Testis (tissue), 3 donors: ENCODE results near the gene TRMU. TPM values are rescaled to one million over a fixed set of nuclear protein-coding genes. Genes with fewer than 3 reads are reported as not detected.

ENCODE experiments used
- DNase-seq: peaks from one replicate; pipeline ENCODE4 v3.0.0-alpha.2; 2019
- H3K27ac ChIP-seq, 2 donors: fragments of 200-600 bp; sonication (generic); one replicate each; pipeline ENCODE4 v1.5.1; 2019
- H3K27me3 ChIP-seq: fragments of 200-600 bp; sonication (generic); one replicate; pipeline ENCODE4 v1.5.1; 2019
- H3K36me3 ChIP-seq: fragments of 200-600 bp; sonication (generic); one replicate; pipeline ENCODE4 v1.5.1; 2017; ENCODE audit warnings: low read depth; ENCODE audit errors: missing control alignments
- H3K4me1 ChIP-seq: fragments of 200-600 bp; sonication (generic); one replicate; pipeline ENCODE4 v1.5.1; 2019
- H3K4me3 ChIP-seq, 2 donors: fragments of 200-600 bp; sonication (generic); one replicate each; pipeline ENCODE4 v1.5.1; 2017 to 2019
- H3K9me3 ChIP-seq: fragments of 200-600 bp; sonication (generic); one replicate; pipeline ENCODE4 v1.5.1; 2017
- CTCF ChIP-seq, 3 experiments: fragments of 450-650 bp in 2 of 3; fragments of 200-600 bp in 1 of 3; sonication (generic) in 1 of 3; IDR thresholded peaks; one replicate each; pipeline ENCODE4 v1.5.1; 2016 to 2019; ENCODE audit warnings: antibody characterized with exemption in 3 of 3, mild to moderate bottlenecking in 2 of 3, moderate library complexity in 1 of 3
- POLR2A ChIP-seq: fragments of 450-650 bp; IDR thresholded peaks from one replicate; pipeline ENCODE4 v1.6.1; 2017; ENCODE audit warnings: antibody characterized with exemption, mild to moderate bottlenecking, moderate library complexity
- WGBS, 2 donors: methylation state at CpG; one replicate each; pipeline ENCODE4 v1.1.5; 2018; 5-methylcytosine and 5-hydroxymethylcytosine counted together
- intact Hi-C: fragments of 100-400 bp; cut with DNase I; formaldehyde crosslinking; loops from one replicate; pipeline ENCODE4 v1.15.1; 2023; ENCODE audit warnings: low total_unique reads
- polyA plus RNA-seq: library from polyadenylated mRNA; stranded (reverse); fragments of 350-450 nt; fragmentation: Illumina TruSeq; extraction: RNeasy Lipid Tissue Mini Kit (QIAGEN cat#74804); gene quantifications from one replicate; pipeline ENCODE4 v1.2.3, GENCODE V29; 2014; ENCODE audit warnings: low read depth, low replicate concordance; ENCODE audit not compliant: insufficient read depth
- total RNA-seq, 2 donors: library from RNA; depleted of rRNA; stranded (reverse); fragments of >200 nt; gene quantifications; one replicate each; pipeline ENCODE4 v1.2.3, GENCODE V29; 2016

Gene TRMU
- total and polyA plus RNA-seq, 3 donors from 2014 or later: 24.8 to 63.5 (median 57.3) TPM

GRCh38 chr22:46290843-46291785 is 44.4 kb upstream of the TRMU start:
- no peak for DNase-seq
- peaks cover 5% of the 10 kb centered on the region for H3K4me1 ChIP-seq
- H3K36me3 ChIP-seq: no peaks in the 10 kb centered on the region
- WGBS, 2 donors: 90 to 99% methylated on average over 13 to 23 of the region's 23 CpGs
- no peak overlapping the region for H3K27ac ChIP-seq
- intact Hi-C loops: no loop called here
- H3K9me3 ChIP-seq: no peaks in the 10 kb centered on the region
- H3K4me3 ChIP-seq: no peak overlapping the region
- no peaks in the 10 kb centered on the region for H3K27me3 ChIP-seq
- TF ChIP-seq POLR2A: no peak
- no peak for TF ChIP-seq CTCF (IDR thresholded peaks at IDR 0.05)

- no peak for DNase-seq
- H3K27ac ChIP-seq: no peak overlapping the region
- H3K36me3 ChIP-seq: no peaks in the 10 kb centered on the region
- H3K4me3 ChIP-seq: no peak overlapping the region
- peaks cover 11% of the 10 kb centered on the region for H3K4me1 ChIP-seq
- H3K27me3 ChIP-seq: no peaks in the 10 kb centered on the region
- intact Hi-C loops: no loop called here
- WGBS, 2 donors: 74 to 89% methylated on average over 3 of the region's 3 CpGs
- TF ChIP-seq POLR2A (no peak), CTCF (IDR thresholded peaks at IDR 0.05) (no peak)
- no peaks in the 10 kb centered on the region for H3K9me3 ChIP-seq
These were observed 43.3 kb upstream of the TRMU start for GRCh38 chr22:46292173-46292572.

GRCh38 chr22:46292732-46293131 is 42.8 kb upstream of the TRMU start:
- intact Hi-C loops: no loop called here
- H3K4me3 ChIP-seq: no peak overlapping the region
- no peak overlapping the region for H3K27ac ChIP-seq
- H3K4me1 ChIP-seq: peaks cover 13% of the 10 kb centered on the region
- DNase-seq: no peak
- no peaks in the 10 kb centered on the region for H3K9me3 ChIP-seq
- H3K27me3 ChIP-seq: no peaks in the 10 kb centered on the region
- no peak for TF ChIP-seq POLR2A
- no peak for TF ChIP-seq CTCF (IDR thresholded peaks at IDR 0.05)
- WGBS, 2 donors: 87 to 91% methylated on average over 14 of the region's 14 CpGs
- no peaks in the 10 kb centered on the region for H3K36me3 ChIP-seq

GRCh38 chr22:46293577-46294260 is 41.8 kb upstream of the TRMU start:
- no peak overlapping the region for H3K4me3 ChIP-seq
- 76 to 81% methylated on average over 8 to 11 of the region's 11 CpGs for WGBS, 2 donors
- no peaks in the 10 kb centered on the region for H3K9me3 ChIP-seq
- intact Hi-C loops: no loop called here
- H3K27me3 ChIP-seq: no peaks in the 10 kb centered on the region
- peak; percentile 58 for DNase-seq
- H3K4me1 ChIP-seq: peaks cover 13% of the 10 kb centered on the region
- H3K27ac ChIP-seq: no peak overlapping the region
- H3K36me3 ChIP-seq: no peaks in the 10 kb centered on the region
- TF ChIP-seq CTCF (IDR thresholded peaks at IDR 0.05): no peak
- TF ChIP-seq POLR2A: no peak
